H1 (cell line): ENCODE results near the gene UFD1. TPM values are rescaled to one million over a fixed set of nuclear protein-coding genes. Genes with fewer than 3 reads are reported as not detected.

Experiments
- CTCF ChIA-PET: fragments of 300-600 bp; sonication (Branson Sonifier 250); formaldehyde crosslinking; loops from one replicate; lab custom pipeline; 2021; ENCODE audit not compliant: partially characterized antibody; lab: Charles Lee
- POLR2A ChIA-PET: fragments of 300-600 bp; sonication (Branson Sonifier 250); formaldehyde crosslinking; loops from one replicate; lab custom pipeline; 2021; ENCODE audit warnings: inconsistent platforms; ENCODE audit not compliant: partially characterized antibody; lab: Charles Lee
- DNase-seq, 2 experiments: peaks; one replicate each; pipeline versions ENCODE4 v3.0.0 to v3.0.0-alpha.2; 2010 to 2022; ENCODE audit warnings: low spot score in 2 of 2, low read depth in 1 of 2, mixed read lengths in 1 of 2
- FAIRE-seq: peaks from 2 replicates; lab custom pipeline; 2011; peaks lifted over from hg19 to GRCh38; lab: Jason Lieb, UNC
- H2AFZ ChIP-seq: 2 replicates; pipeline ENCODE4 v1.8.1; 2012; ENCODE audit warnings: low read length, inconsistent platforms
- H2AK5ac ChIP-seq: 2 replicates; pipeline ENCODE4 v1.6.1; 2013; ENCODE audit warnings: low read depth, low read length
- H2BK120ac ChIP-seq: replicated peaks from 2 replicates; pipeline ENCODE3; 2013; ENCODE audit warnings: low read depth, low read length, inconsistent platforms
- H2BK12ac ChIP-seq: 2 replicates; pipeline ENCODE4 v1.6.1; 2013; ENCODE audit warnings: low read depth, low read length
- H2BK15ac ChIP-seq: 2 replicates; pipeline ENCODE4 v1.6.1; 2013; ENCODE audit warnings: low read length
- H2BK20ac ChIP-seq: 2 replicates; pipeline ENCODE4 v1.6.1; 2013; ENCODE audit warnings: low read length
- H2BK5ac ChIP-seq: 2 replicates; pipeline ENCODE4 v1.6.1; 2013; ENCODE audit warnings: low read depth, low read length
- H3K14ac ChIP-seq: 2 replicates; pipeline ENCODE4 v1.6.1; 2013; ENCODE audit warnings: inconsistent platforms; ENCODE audit not compliant: insufficient read length
- H3K18ac ChIP-seq: 2 replicates; pipeline ENCODE4 v1.6.1; 2013; ENCODE audit warnings: low read length; ENCODE audit errors: extremely low read depth
- H3K23ac ChIP-seq: 2 replicates; pipeline ENCODE4 v1.6.1; 2013; ENCODE audit warnings: inconsistent platforms; ENCODE audit not compliant: insufficient read length
- H3K23me2 ChIP-seq: 2 replicates; pipeline ENCODE4 v1.6.1; 2013; ENCODE audit warnings: low read depth, low read length
- H3K27ac ChIP-seq: 2 replicates; pipeline ENCODE4 v1.6.1; 2011; ENCODE audit warnings: low read depth, low read length, inconsistent platforms
- H3K27me3 ChIP-seq, 4 experiments: replicated peaks in 1 of 4; 1 replicate in 1 of 4; 2 replicates in 3 of 4; pipeline versions ENCODE4 v1.6.1 to v1.8.1; 2011 to 2013; ENCODE audit warnings: low read length in 3 of 4, mild to moderate bottlenecking in 3 of 4, inconsistent platforms in 2 of 4, mixed read lengths in 2 of 4, moderate library complexity in 1 of 4; ENCODE audit not compliant: control insufficient read depth in 3 of 4, insufficient read depth in 3 of 4; ENCODE audit errors: extremely low read depth in 1 of 4
- H3K36me3 ChIP-seq, 4 experiments: 2 replicates each; pipeline versions ENCODE4 v1.6.1 to v1.8.1; 2011 to 2013; ENCODE audit warnings: mild to moderate bottlenecking in 4 of 4, low read length in 3 of 4, moderate library complexity in 2 of 4, control low read depth in 1 of 4, inconsistent platforms in 1 of 4; ENCODE audit not compliant: insufficient read depth in 4 of 4, control insufficient read depth in 2 of 4
- H3K4ac ChIP-seq: replicated peaks from 2 replicates; pipeline ENCODE3; 2013; ENCODE audit warnings: low read length, low read depth, mixed read lengths, inconsistent platforms; ENCODE audit not compliant: insufficient read length
- H3K4me1 ChIP-seq, 4 experiments: replicated peaks in 1 of 4; 1 replicate in 1 of 4; 2 replicates in 3 of 4; pipeline versions ENCODE4 v1.6.1 to v1.8.1; 2011 to 2013; ENCODE audit warnings: low read length in 3 of 4, inconsistent platforms in 2 of 4, mixed read lengths in 1 of 4; ENCODE audit not compliant: insufficient read depth in 4 of 4, control insufficient read depth in 3 of 4
- H3K4me2 ChIP-seq, 2 experiments: 2 replicates each; pipeline versions ENCODE4 v1.6.1 to v1.8.1; 2011 to 2013; ENCODE audit warnings: low read depth in 2 of 2, low read length in 2 of 2, control low read depth in 1 of 2, inconsistent platforms in 1 of 2, mild to moderate bottlenecking in 1 of 2; ENCODE audit not compliant: insufficient read depth in 1 of 2
- H3K4me3 ChIP-seq, 4 experiments: fragments of 200-600, 300-600 bp in 1 of 4; sonication (generic), shearing (Covaris generic), sonication (Bioruptor Twin) in 1 of 4; 2 replicates each; pipeline versions ENCODE4 v1.5.1 to v1.8.1; 2011 to 2016; ENCODE audit warnings: low read length in 4 of 4, low read depth in 3 of 4, control low read depth in 2 of 4, inconsistent platforms in 2 of 4, mild to moderate bottlenecking in 2 of 4, mixed read lengths in 1 of 4, moderate library complexity in 1 of 4; ENCODE audit not compliant: insufficient read depth in 2 of 4; ENCODE audit errors: extremely low read depth in 1 of 4
- H3K56ac ChIP-seq: replicated peaks from 2 replicates; pipeline ENCODE3; 2013; ENCODE audit warnings: low read depth, mild to moderate bottlenecking, mixed read lengths, low read length, inconsistent platforms; ENCODE audit not compliant: insufficient read length
- H3K79me1 ChIP-seq: 2 replicates; pipeline ENCODE4 v1.6.1; 2013; ENCODE audit warnings: low read depth, low read length, control low read depth
- H3K79me2 ChIP-seq, 2 experiments: 2 replicates each; pipeline versions ENCODE4 v1.6.1 to v1.8.1; 2012 to 2013; ENCODE audit warnings: low read length in 2 of 2, mild to moderate bottlenecking in 2 of 2, inconsistent platforms in 1 of 2; ENCODE audit not compliant: insufficient read depth in 2 of 2, control insufficient read depth in 1 of 2
- H3K9ac ChIP-seq, 4 experiments: replicated peaks in 1 of 4; 1 replicate in 1 of 4; 2 replicates in 3 of 4; pipeline versions ENCODE4 v1.6.1 to v1.8.1; 2011 to 2013; ENCODE audit warnings: low read depth in 3 of 4, low read length in 3 of 4, control low read depth in 2 of 4, mild to moderate bottlenecking in 2 of 4, moderate library complexity in 2 of 4, inconsistent platforms in 1 of 4; ENCODE audit errors: extremely low read depth in 1 of 4
- H3K9me3 ChIP-seq, 2 experiments: 2 replicates each; pipeline versions ENCODE4 v1.6.1 to v1.8.1; 2012 to 2013; ENCODE audit warnings: mild to moderate bottlenecking in 2 of 2, moderate library complexity in 2 of 2, control low read depth in 1 of 2, inconsistent platforms in 1 of 2, low read depth in 1 of 2, low read length in 1 of 2, mixed read lengths in 1 of 2; ENCODE audit not compliant: insufficient read depth in 2 of 2
- H4K20me1 ChIP-seq, 2 experiments: replicated peaks in 1 of 2; 2 replicates each; pipeline versions ENCODE3 to v1.8.1; 2011 to 2013; ENCODE audit warnings: inconsistent platforms in 2 of 2, low read length in 2 of 2, mild to moderate bottlenecking in 1 of 2; ENCODE audit not compliant: insufficient read depth in 2 of 2, control insufficient read depth in 1 of 2
- H4K5ac ChIP-seq: 2 replicates; pipeline ENCODE4 v1.6.1; 2013; ENCODE audit warnings: low read length, low read depth, mixed read lengths, inconsistent platforms; ENCODE audit not compliant: insufficient read length
- H4K8ac ChIP-seq: 2 replicates; pipeline ENCODE4 v1.8.0; 2013; ENCODE audit warnings: mild to moderate bottlenecking, moderate library complexity, low read length, inconsistent platforms; ENCODE audit not compliant: insufficient read depth; ENCODE audit errors: extremely low read depth
- H4K91ac ChIP-seq: replicated peaks from 2 replicates; pipeline ENCODE3; 2013; ENCODE audit warnings: low read length, mixed read lengths, inconsistent platforms; ENCODE audit not compliant: insufficient read length
- CHD2 ChIP-seq: IDR thresholded peaks from 2 replicates; pipeline ENCODE4 v1.6.1; 2012; ENCODE audit warnings: low read length, improper control_type of control experiment
- EP300 ChIP-seq, 2 experiments: IDR thresholded peaks; 1 replicate in 1 of 2; 2 replicates in 1 of 2; pipeline ENCODE4 v1.6.1; 2011 to 2012; ENCODE audit warnings: low read depth in 2 of 2, low read length in 2 of 2, mild to moderate bottlenecking in 2 of 2, borderline replicate concordance in 1 of 2, inconsistent platforms in 1 of 2, moderate library complexity in 1 of 2
- WGBS, 2 experiments: shearing (Covaris generic) in 1 of 2; methylation state at CpG; one replicate each; pipeline versions ENCODE4 v1.1.6 to v1.1.7; 2013 to 2015; ENCODE audit warnings: low lambda C conversion rate in 2 of 2, mixed read lengths in 2 of 2, inconsistent platforms in 1 of 2, low coverage in 1 of 2, missing lambda C conversion rate in 1 of 2; ENCODE audit not compliant: insufficient replicate concordance in 2 of 2, insufficient coverage in 1 of 2, insufficient read length in 1 of 2; ENCODE audit errors: extremely low coverage in 1 of 2, missing lambda C conversion rate in 1 of 2; 5-methylcytosine and 5-hydroxymethylcytosine counted together
- polyA plus RNA-seq, 7 experiments: library from polyadenylated mRNA; depleted of rRNA in 3 of 7; stranded (reverse) in 5 of 7; unstranded in 2 of 7; fragments of >200 nt in 5 of 7; fragments of 200-250 nt in 2 of 7; gene quantifications; 1 replicate in 5 of 7; 2 replicates in 1 of 7; 4 replicates in 1 of 7; pipeline versions ENCODE4 v1.2.1 to v1.2.3, GENCODE V29; 2011 to 2013; ENCODE audit warnings: missing spikeins in 2 of 7, mixed read lengths in 2 of 7
- total RNA-seq: library from RNA; stranded (reverse); fragmentation: NEBNext Ultra II Directional; extraction: Animal tissue kit (Norgen Biotek cat#: 25700); gene quantifications from 2 replicates; pipeline ENCODE4 v1.2.1, GENCODE V29; 2021

Gene UFD1
- total and polyA plus RNA-seq, 2 of the 8 experiments (the other 6 are each of a cell fraction or from before 2014, with no cell fraction given), result 74.6 to 116 TPM

DNA sequence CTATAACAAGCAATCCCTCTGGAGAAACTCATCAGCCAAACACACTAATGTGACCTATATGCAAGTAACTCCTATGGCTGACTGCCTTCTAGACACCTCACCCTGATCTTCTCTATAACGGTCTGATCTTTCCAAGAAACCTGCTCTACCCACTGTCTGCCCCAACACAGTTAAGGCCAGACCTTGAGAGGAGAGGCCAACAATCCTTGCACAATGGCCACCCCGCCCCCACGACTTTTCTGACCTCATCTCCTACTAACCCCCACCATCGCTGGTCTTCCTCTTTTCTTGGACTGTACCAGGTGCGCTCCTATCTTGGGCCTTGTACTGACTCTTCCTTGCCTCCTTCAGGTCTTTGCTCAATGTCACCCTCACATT lies 59.9 kb downstream of the UFD1 start:
- Histone ChIP-seq H3K23me2 (no peaks in the 10 kb centered on the region; the same call in 1 of the 2 replicates), H3K9ac (no peak overlapping the region), H3K36me3 (no peaks in the 10 kb centered on the region), H2AFZ (no peak overlapping the region), H2BK15ac (no peak overlapping the region), H3K4me2 (no peak overlapping the region), H3K9me3 (no peaks in the 10 kb centered on the region), H4K8ac (no peak overlapping the region), H2AK5ac (no peak overlapping the region), H3K27me3 (no peaks in the 10 kb centered on the region), H3K79me2 (peaks cover 17 to 98% of the 10 kb centered on the region in 2 experiments), H3K56ac (no peak overlapping the region), H4K5ac (no peak overlapping the region), H3K27ac (no peak overlapping the region), H2BK12ac (no peak overlapping the region), H4K91ac (no peak overlapping the region), H3K4me1 (peaks cover 0 to 17% (median 7%) of the 10 kb centered on the region in 4 experiments; a peak in 6 of 7 replicates), H3K14ac (no peak overlapping the region), H3K23ac (no peak overlapping the region), H3K79me1 (peaks cover 17% of the 10 kb centered on the region), H3K4ac (no peak overlapping the region), H4K20me1 (peaks cover 13 to 22% of the 10 kb centered on the region in 2 experiments), H2BK20ac (no peak overlapping the region), H3K4me3 (no peak overlapping the region), H3K18ac (no peak overlapping the region), H2BK5ac (no peak overlapping the region), H2BK120ac (no peak overlapping the region)
- CTCF ChIA-PET, result no interaction called here
- FAIRE-seq, result no peak
- no peak for DNase-seq
- 86% methylated on average over 5 of the region's 5 CpGs; no CpG with 5 or more reads in 1 of the 2 experiments for WGBS, 2 experiments
- POLR2A ChIA-PET, result interaction anchor here (1.0 to 4.8 kb wide), 2 partner anchors 14 to 29 kb away, joined by 3 to 38 read pairs; partner anchors contain the start of genes C22orf39, HIRA and MRPL40
- TF ChIP-seq CHD2 (no peak), EP300 (IDR thresholded peaks at IDR 0.05; ENCODE audit: borderline replicate concordance in 1 of 2, low read depth in 2 of 2, low read length in 2 of 2) (no peak)
